Spleen (tissue), 7 donors: Measurements from ENCODE around the gene LMOD3.

ENCODE experiments used
- CTCF ChIP-seq, 11 experiments: fragments of 200-600 bp in 7 of 11; fragments of 450-650 bp in 4 of 11; sonication (generic) in 4 of 11; IDR thresholded peaks in 8 of 11; conservative IDR thresholded peaks in 3 of 11; 1 replicate in 7 of 11; 2 replicates in 4 of 11; pipeline versions ENCODE4 v1.4.0 to v1.8.0; 2016 to 2021; ENCODE audit warnings: antibody characterized with exemption in 11 of 11, inconsistent platforms in 4 of 11, mild to moderate bottlenecking in 1 of 11
- POLR2A ChIP-seq, 3 donors: fragments of 450-650 bp; IDR thresholded peaks; one replicate each; pipeline ENCODE4 v1.5.1; 2017; ENCODE audit warnings: antibody characterized with exemption in 3 of 3, mild to moderate bottlenecking in 1 of 3
- POLR2AphosphoS5 ChIP-seq, 3 donors: sonication (generic); formaldehyde crosslinking; IDR thresholded peaks; one replicate each; pipeline ENCODE4 v1.5.1; 2017; ENCODE audit warnings: antibody characterized with exemption in 3 of 3
- donor health status: DM: no; HTN: no; CAD: no; lungs with moderate emphysema.
- donor health status: DM: no; HTN: no; CAD: no.
- donor health status: DM: no; HTN: no; CAD: no.

- no peak for TF ChIP-seq CTCF (IDR thresholded peaks at IDR 0.05 in 8 of 11, conservative IDR thresholded peaks at IDR 0.05 in 3 of 11)
- TF ChIP-seq POLR2AphosphoS5 (IDR thresholded peaks at IDR 0.05): no peak
- no peak for TF ChIP-seq POLR2A (IDR thresholded peaks at IDR 0.05)
These were observed 26.1 kb downstream of the LMOD3 start for GRCh38 chr3:69096299-69096698.
